GM23338 (cell line): ENCODE data around the gene KRT85. TPM values are rescaled to one million over a fixed set of nuclear protein-coding genes. Genes with fewer than 3 reads are reported as not detected.

ENCODE experiments used
- ATAC-seq: fragments of 200-7000 bp; cut with Tn5 transposase; 3 replicates; pipeline ENCODE4 v1.9.1; 2020
- DNase-seq: peaks from one replicate; pipeline ENCODE4 v3.0.0-alpha.2; 2015; ENCODE audit warnings: low spot score
- H2AFZ ChIP-seq: fragments of 200-600 bp; sonication (generic); 2 replicates; pipeline ENCODE4 v1.8.0; 2016; ENCODE audit warnings: antibody characterized with exemption, mild to moderate bottlenecking, moderate library complexity
- H3F3A ChIP-seq: fragments of 200-600 bp; sonication (generic); replicated peaks from 2 replicates; pipeline ENCODE4 v1.8.0; 2017; ENCODE audit warnings: antibody characterized with exemption, mixed run types, low read depth
- H3K27ac ChIP-seq: fragments of 200-600 bp; sonication (generic); 2 replicates; pipeline ENCODE4 v1.6.1; 2016; ENCODE audit warnings: low read depth
- H3K27me3 ChIP-seq: fragments of 200-600 bp; sonication (generic); 2 replicates; pipeline ENCODE4 v1.8.0; 2016; ENCODE audit warnings: mild to moderate bottlenecking, mixed run types, moderate library complexity; ENCODE audit not compliant: insufficient read depth
- H3K36me3 ChIP-seq: fragments of 200-600 bp; sonication (generic); 2 replicates; pipeline ENCODE4 v1.8.0; 2016; ENCODE audit warnings: mild to moderate bottlenecking; ENCODE audit not compliant: insufficient read depth
- H3K4me1 ChIP-seq: fragments of 200-600 bp; sonication (generic); 2 replicates; pipeline ENCODE4 v1.8.0; 2016; ENCODE audit warnings: mild to moderate bottlenecking, moderate library complexity; ENCODE audit not compliant: insufficient read depth
- H3K4me2 ChIP-seq: fragments of 200-600 bp; sonication (generic); 2 replicates; pipeline ENCODE4 v1.7.1; 2017; ENCODE audit warnings: mixed run types
- H3K4me3 ChIP-seq: fragments of 200-600 bp; sonication (generic); 2 replicates; pipeline ENCODE4 v1.6.1; 2016; ENCODE audit warnings: mixed run types
- H3K79me2 ChIP-seq: fragments of 200-600 bp; sonication (generic); replicated peaks from 2 replicates; pipeline ENCODE4 v1.8.0; 2017; ENCODE audit warnings: mild to moderate bottlenecking; ENCODE audit not compliant: insufficient read depth
- H3K9me2 ChIP-seq: fragments of 200-600 bp; sonication (generic); 2 replicates; pipeline ENCODE4 v1.8.0; 2017; ENCODE audit not compliant: insufficient read depth
- H4K20me1 ChIP-seq: fragments of 200-600 bp; sonication (generic); replicated peaks from 2 replicates; pipeline ENCODE4 v1.8.0; 2017; ENCODE audit warnings: mild to moderate bottlenecking; ENCODE audit not compliant: insufficient read depth
- H3K27ac Mint-ChIP-seq: 2 replicates; pipeline ENCODE4 v1.8.0; 2020; ENCODE audit warnings: inconsistent platforms, mild to moderate bottlenecking, moderate library complexity, mixed read lengths
- H3K27me3 Mint-ChIP-seq: 3 replicates; pipeline ENCODE4 v1.8.0; 2022; ENCODE audit warnings: low read depth, mild to moderate bottlenecking, moderate library complexity, mixed read lengths, inconsistent platforms; ENCODE audit not compliant: insufficient read depth, poor library complexity
- H3K36me3 Mint-ChIP-seq: 3 replicates; pipeline ENCODE4 v1.8.0; 2021; ENCODE audit warnings: low read depth, mild to moderate bottlenecking, inconsistent platforms, moderate library complexity, mixed read lengths
- H3K4me1 Mint-ChIP-seq: 3 replicates; pipeline ENCODE4 v1.8.0; 2020; ENCODE audit warnings: mild to moderate bottlenecking, inconsistent platforms, mixed read lengths
- H3K4me3 Mint-ChIP-seq: 3 replicates; pipeline ENCODE4 v1.8.0; 2021; ENCODE audit warnings: moderate library complexity, mild to moderate bottlenecking, inconsistent platforms, mixed read lengths
- H3K9me3 Mint-ChIP-seq: 3 replicates; pipeline ENCODE4 v1.8.0; 2020; ENCODE audit warnings: moderate library complexity, mild to moderate bottlenecking, inconsistent platforms, mixed read lengths
- CREB1 ChIP-seq: fragments of 250-450 bp; sonication (Bioruptor Pico); IDR thresholded peaks from 2 replicates; pipeline ENCODE4 v1.5.0; 2020; ENCODE audit warnings: low read depth, mild to moderate bottlenecking, moderate library complexity
- CTCF ChIP-seq, 2 experiments: fragments of 200-600 bp in 1 of 2; sonication (generic) in 1 of 2; conservative IDR thresholded peaks; 2 replicates each; pipeline versions ENCODE4 v1.5.1 to v1.6.1; 2016 to 2017; ENCODE audit warnings: antibody characterized with exemption in 2 of 2, low read depth in 2 of 2, mild to moderate bottlenecking in 2 of 2, moderate library complexity in 1 of 2
- ETS1 ChIP-seq: IDR thresholded peaks from 2 replicates; pipeline ENCODE4 v1.6.1; 2016; ENCODE audit warnings: antibody characterized with exemption
- EZH2 ChIP-seq: fragments of 200-600 bp; sonication (generic); IDR thresholded peaks from one replicate; pipeline ENCODE4 v1.8.0; 2017; ENCODE audit warnings: antibody characterized with exemption, mild to moderate bottlenecking, low read depth; ENCODE audit not compliant: unreplicated experiment
- EZH2phosphoT487 ChIP-seq: fragments of 200-600 bp; sonication (generic); IDR thresholded peaks from one replicate; pipeline ENCODE4 v1.8.1; 2018; ENCODE audit warnings: antibody characterized with exemption; ENCODE audit not compliant: unreplicated experiment
- JUNB ChIP-seq: IDR thresholded peaks from one replicate; pipeline ENCODE4 v1.6.1; 2016; ENCODE audit warnings: antibody characterized with exemption; ENCODE audit not compliant: unreplicated experiment
- NANOG ChIP-seq: IDR thresholded peaks from 2 replicates; pipeline ENCODE4 v1.6.1; 2016; ENCODE audit warnings: antibody characterized with exemption, borderline replicate concordance
- POLR2AphosphoS5 ChIP-seq: IDR thresholded peaks from 2 replicates; pipeline ENCODE4 v1.6.1; 2016; ENCODE audit warnings: antibody characterized with exemption, low read depth
- STAT1 ChIP-seq: IDR thresholded peaks from one replicate; pipeline ENCODE4 v1.6.1; 2016; ENCODE audit warnings: antibody characterized with exemption; ENCODE audit not compliant: unreplicated experiment
- ZNF331 ChIP-seq: fragments of 250-450 bp; sonication (Bioruptor Pico); IDR thresholded peaks from 2 replicates; pipeline ENCODE4 v1.5.0; 2020; ENCODE audit warnings: low read depth, mild to moderate bottlenecking, moderate library complexity
- ZNF462 ChIP-seq: fragments of 250-450 bp; sonication (Bioruptor Pico); IDR thresholded peaks from 2 replicates; pipeline ENCODE4 v1.5.0; 2020; ENCODE audit warnings: mild to moderate bottlenecking, moderate library complexity
- polyA plus RNA-seq: library from polyadenylated mRNA; unstranded; fragments of >200 nt; fragmentation: Nextera tagmentation; extraction: Ambion mirVana; gene quantifications from 2 replicates; pipeline ENCODE4 v1.2.1, GENCODE V29; 2016
- total RNA-seq: library from RNA; depleted of rRNA; stranded (reverse); fragments of >200 nt; shearing (Covaris generic); gene quantifications from 2 replicates; pipeline ENCODE4 v1.2.3, GENCODE V29; 2014

Gene KRT85
- total and polyA plus RNA-seq, 2 experiments from 2014 or later: not detected

- TF ChIP-seq EZH2phosphoT487 (no peak), EZH2 (no peak), JUNB (no peak), CTCF (conservative IDR thresholded peaks at IDR 0.05; ENCODE audit: low read depth in 2 of 2) (no peak), NANOG (no peak), CREB1 (no peak), POLR2AphosphoS5 (no peak), STAT1 (no peak), ETS1 (no peak)
Observed at GRCh38 chr12:52387859-52388258, 20.6 kb upstream of the KRT85 start (continued).

GRCh38 chr12:52385226-52385702 lies 18.0 kb upstream of the KRT85 start, which contains the start of gene KRT84:
KRT84 (minus strand) TSS chr12:52385652; CDS start chr12:52385585, 67 bp downstream.
- Histone ChIP-seq H3F3A (no peaks in the 10 kb centered on the region), H3K4me3 (no peak within 1 kb of the TSS), H3K4me1 (no peaks in the 10 kb centered on the region), H2AFZ (no peak within 1 kb of the TSS), H3K36me3 (no peaks in the 10 kb centered on the region), H3K79me2 (no peaks in the 10 kb centered on the region), H3K9me2 (0 out of 2 replicates have a peak, but pooled peaks cover 2% of the 10 kb centered on the region), H3K27me3 (no peaks in the 10 kb centered on the region), H3K27ac (no peak within 1 kb of the TSS), H4K20me1 (no peaks in the 10 kb centered on the region), H3K4me2 (no peak within 1 kb of the TSS)
- Mint-ChIP-seq H3K4me3 (no peak within 1 kb of the TSS), H3K9me3 (no peaks in the 10 kb centered on the region), H3K4me1 (peaks cover 7% of the 10 kb centered on the region; the same call in 2 of the 3 replicates), H3K36me3 (no peaks in the 10 kb centered on the region), H3K27ac (no peak within 1 kb of the TSS), H3K27me3 (peaks cover 3% of the 10 kb centered on the region)
- ATAC-seq: no peak
- no peak for DNase-seq
- no peak for TF ChIP-seq ZNF462 (CRISPR knock-in tag)
- TF ChIP-seq NANOG: no peak
- no peak for TF ChIP-seq JUNB
- TF ChIP-seq STAT1: no peak
- TF ChIP-seq CTCF (conservative IDR thresholded peaks at IDR 0.05; ENCODE audit: low read depth in 2 of 2): no peak
- TF ChIP-seq EZH2: no peak
- TF ChIP-seq EZH2phosphoT487: no peak
- TF ChIP-seq CREB1: no peak
- no peak for TF ChIP-seq ZNF331 (CRISPR knock-in tag)
